Calu3 (cell line): Measurements from ENCODE around the gene KRTAP29-1. TPM values are rescaled to one million over a fixed set of nuclear protein-coding genes. Genes with fewer than 3 reads are reported as not detected.
A peak's percentile ranks its signal among the peaks of the same experiment; 100 is the strongest.

Source experiments
- BruUV-seq: library from RNA; stranded (reverse); fragments of 400-500 nt; replicated peaks from 2 replicates; lab custom pipeline; 2021; lab: Mats Ljungman, UMichigan
- CTCF ChIA-PET: fragments of 300-600 bp; sonication (Branson Sonifier 250); formaldehyde crosslinking; loops from one replicate; lab custom pipeline; 2022; ENCODE audit warnings: antibody characterized with exemption; lab: Charles Lee
- DNase-seq: peaks from one replicate; pipeline ENCODE4 v3.0.0; 2022
- H3K27ac Mint-ChIP-seq: one replicate; pipeline ENCODE4 v1.8.0; 2022; ENCODE audit warnings: mixed read lengths; ENCODE audit not compliant: unreplicated experiment
- H3K27me3 Mint-ChIP-seq: one replicate; pipeline ENCODE4 v1.8.0; 2022; ENCODE audit warnings: mixed read lengths; ENCODE audit not compliant: unreplicated experiment
- H3K36me3 Mint-ChIP-seq: one replicate; pipeline ENCODE4 v1.8.0; 2022; ENCODE audit warnings: mild to moderate bottlenecking, moderate library complexity, mixed read lengths; ENCODE audit not compliant: insufficient read depth, unreplicated experiment
- H3K4me1 Mint-ChIP-seq: one replicate; pipeline ENCODE4 v1.8.0; 2022; ENCODE audit warnings: mild to moderate bottlenecking, low read depth, mixed read lengths; ENCODE audit not compliant: unreplicated experiment
- H3K4me3 Mint-ChIP-seq: one replicate; pipeline ENCODE4 v1.8.0; 2022; ENCODE audit warnings: mild to moderate bottlenecking, low read depth, moderate library complexity, mixed read lengths; ENCODE audit not compliant: unreplicated experiment
- H3K9me3 Mint-ChIP-seq: one replicate; pipeline ENCODE4 v1.8.0; 2022; ENCODE audit warnings: low read depth, mixed read lengths; ENCODE audit not compliant: unreplicated experiment
- intact Hi-C: fragments of 100-400 bp; cut with micrococcal nuclease; formaldehyde crosslinking; loops from one replicate; pipeline ENCODE4 v1.10.0; 2022; ENCODE audit not compliant: unreplicated experiment
- total RNA-seq: library from RNA; stranded (reverse); gene quantifications from 2 replicates; pipeline ENCODE4 v1.2.3, GENCODE V29; 2022
- TF ChIP-seq, protein P1 (sequence below): fragments of 200-600 bp; IDR thresholded peaks from one replicate; pipeline ENCODE4 v1.8.0; 2022; ENCODE audit warnings: antibody characterized with exemption; ENCODE audit not compliant: unreplicated experiment

Gene KRTAP29-1
- total RNA-seq, 1 experiment from 2014 or later = not detected

DNA sequence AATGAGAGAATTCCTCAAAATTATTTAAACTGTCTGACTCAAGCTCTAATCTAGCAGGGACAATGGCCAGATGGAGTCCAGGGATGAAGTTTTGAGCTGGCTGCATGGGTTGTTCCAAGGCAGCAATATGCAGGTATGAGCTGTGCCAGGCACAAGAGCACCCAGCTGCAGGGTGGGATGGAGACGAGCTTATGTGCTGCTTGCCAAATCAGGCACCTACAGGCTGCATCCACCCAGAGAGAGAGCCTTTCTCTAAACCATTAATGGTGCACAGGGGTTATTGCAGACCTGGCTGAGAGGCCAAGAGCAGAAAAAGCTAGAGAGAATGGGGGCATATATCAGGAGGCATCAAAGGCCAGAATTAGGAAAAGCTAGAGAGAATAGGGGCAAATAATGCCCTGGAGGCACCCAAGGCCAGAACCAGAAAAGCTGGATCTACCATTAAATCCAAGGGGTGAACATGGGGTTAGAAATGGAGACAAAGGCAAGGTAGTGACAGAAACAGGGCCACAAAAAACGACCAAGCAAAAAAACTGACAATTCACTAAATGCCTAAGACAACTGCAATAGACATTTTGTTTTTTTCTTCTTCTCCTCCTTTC lies 37.0 kb upstream of the KRTAP29-1 start:
- H3K4me3 Mint-ChIP-seq = peak overlapping the region; percentile 4
- TF ChIP-seq, protein P1, sequence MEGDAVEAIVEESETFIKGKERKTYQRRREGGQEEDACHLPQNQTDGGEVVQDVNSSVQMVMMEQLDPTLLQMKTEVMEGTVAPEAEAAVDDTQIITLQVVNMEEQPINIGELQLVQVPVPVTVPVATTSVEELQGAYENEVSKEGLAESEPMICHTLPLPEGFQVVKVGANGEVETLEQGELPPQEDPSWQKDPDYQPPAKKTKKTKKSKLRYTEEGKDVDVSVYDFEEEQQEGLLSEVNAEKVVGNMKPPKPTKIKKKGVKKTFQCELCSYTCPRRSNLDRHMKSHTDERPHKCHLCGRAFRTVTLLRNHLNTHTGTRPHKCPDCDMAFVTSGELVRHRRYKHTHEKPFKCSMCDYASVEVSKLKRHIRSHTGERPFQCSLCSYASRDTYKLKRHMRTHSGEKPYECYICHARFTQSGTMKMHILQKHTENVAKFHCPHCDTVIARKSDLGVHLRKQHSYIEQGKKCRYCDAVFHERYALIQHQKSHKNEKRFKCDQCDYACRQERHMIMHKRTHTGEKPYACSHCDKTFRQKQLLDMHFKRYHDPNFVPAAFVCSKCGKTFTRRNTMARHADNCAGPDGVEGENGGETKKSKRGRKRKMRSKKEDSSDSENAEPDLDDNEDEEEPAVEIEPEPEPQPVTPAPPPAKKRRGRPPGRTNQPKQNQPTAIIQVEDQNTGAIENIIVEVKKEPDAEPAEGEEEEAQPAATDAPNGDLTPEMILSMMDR = no peak
- intact Hi-C loops = loop anchor here (5.0 to 10.0 kb wide), 2 partner anchors 78 to 155 kb away; no protein-coding TSS in a partner anchor
- H3K27ac Mint-ChIP-seq = peak overlapping the region; percentile 25
- peaks cover 4% of the 10 kb centered on the region for H3K9me3 Mint-ChIP-seq
- peaks cover 32% of the 10 kb centered on the region for H3K4me1 Mint-ChIP-seq
- no peaks in the 10 kb centered on the region for H3K36me3 Mint-ChIP-seq
- CTCF ChIA-PET = interaction anchor here (0.7 to 2.9 kb wide), 5 partner anchors 17 to 455 kb away, joined by 3 to 9 read pairs (median 3); partner anchors contain the start of gene KRT20
- no TSS peak for BruUV-seq
- no peaks in the 10 kb centered on the region for H3K27me3 Mint-ChIP-seq
- no peak for DNase-seq

DNA sequence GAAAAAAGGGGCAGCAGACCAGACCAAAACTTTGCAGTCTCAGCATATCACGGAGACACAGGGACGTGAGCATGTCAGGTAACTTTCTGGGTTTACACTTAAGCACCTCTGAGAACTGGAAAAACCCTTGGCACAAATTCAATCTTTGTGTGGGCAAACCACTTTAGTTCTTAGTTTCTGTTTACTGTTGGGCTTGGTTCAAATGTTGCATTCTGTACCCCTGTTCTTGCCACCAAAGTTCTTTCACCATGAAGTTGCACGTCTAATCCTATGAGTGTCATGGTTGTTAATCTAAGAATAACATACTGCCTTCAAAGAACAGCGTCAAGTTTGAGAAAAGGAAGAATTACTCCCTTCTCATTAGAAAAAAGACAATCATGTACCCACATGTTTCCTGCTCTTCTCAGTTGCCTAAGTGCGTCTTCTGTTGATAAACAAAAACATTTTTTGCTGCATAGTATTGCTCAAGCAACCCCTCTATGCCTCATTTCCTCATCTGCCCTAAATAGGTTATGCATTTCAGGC lies 36.4 kb upstream of the KRTAP29-1 start:
- no peak for DNase-seq
- peak overlapping the region; percentile 25 for H3K27ac Mint-ChIP-seq
- intact Hi-C loops = loop anchor here (5.0 to 10.0 kb wide), 2 partner anchors 78 to 156 kb away; no protein-coding TSS in a partner anchor
- CTCF ChIA-PET = interaction anchor here (1.1 to 2.9 kb wide), 2 partner anchors 17 to 210 kb away, joined by 3 to 9 read pairs; no protein-coding TSS in a partner anchor
- peaks cover 32% of the 10 kb centered on the region for H3K4me1 Mint-ChIP-seq
- H3K36me3 Mint-ChIP-seq = no peaks in the 10 kb centered on the region
- H3K9me3 Mint-ChIP-seq = peaks cover 4% of the 10 kb centered on the region
- BruUV-seq = no TSS peak
- no peaks in the 10 kb centered on the region for H3K27me3 Mint-ChIP-seq
- H3K4me3 Mint-ChIP-seq = no peak overlapping the region
- TF ChIP-seq, protein P1 = no peak

DNA sequence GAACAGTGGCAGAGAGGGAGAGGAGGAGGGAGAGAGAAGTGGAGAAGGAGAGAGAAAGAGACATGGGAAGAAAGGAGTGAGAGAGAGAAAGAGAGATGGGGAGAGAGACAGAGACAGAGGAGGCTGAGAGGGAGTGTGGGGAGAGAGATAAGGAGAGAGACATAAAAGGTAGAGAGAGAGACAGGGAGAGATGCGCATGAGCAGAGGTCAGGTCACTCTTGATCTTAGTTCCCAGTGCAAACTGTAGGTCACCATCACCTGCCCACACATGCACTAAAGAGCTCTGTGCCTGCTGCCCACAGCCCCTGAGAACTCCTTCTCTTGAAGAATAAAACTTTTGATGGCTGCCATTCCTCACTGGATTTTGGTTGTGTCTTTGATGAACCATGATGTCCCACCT lies 33.1 kb upstream of the KRTAP29-1 start:
- Mint-ChIP-seq H3K27me3 (no peaks in the 10 kb centered on the region), H3K36me3 (no peaks in the 10 kb centered on the region), H3K4me3 (no peak overlapping the region), H3K9me3 (no peaks in the 10 kb centered on the region), H3K4me1 (peaks cover 21% of the 10 kb centered on the region), H3K27ac (no peak overlapping the region)
- intact Hi-C loops = loop anchor here (5.0 to 10.0 kb wide), 2 partner anchors 82 to 159 kb away; no protein-coding TSS in a partner anchor
- no peak for DNase-seq
- TF ChIP-seq, protein P1 = no peak
- no TSS peak for BruUV-seq
- CTCF ChIA-PET = interaction anchor here (1.0 kb wide), 1 partner anchor 12 kb away, joined by 4 read pairs; no protein-coding TSS in a partner anchor

DNA sequence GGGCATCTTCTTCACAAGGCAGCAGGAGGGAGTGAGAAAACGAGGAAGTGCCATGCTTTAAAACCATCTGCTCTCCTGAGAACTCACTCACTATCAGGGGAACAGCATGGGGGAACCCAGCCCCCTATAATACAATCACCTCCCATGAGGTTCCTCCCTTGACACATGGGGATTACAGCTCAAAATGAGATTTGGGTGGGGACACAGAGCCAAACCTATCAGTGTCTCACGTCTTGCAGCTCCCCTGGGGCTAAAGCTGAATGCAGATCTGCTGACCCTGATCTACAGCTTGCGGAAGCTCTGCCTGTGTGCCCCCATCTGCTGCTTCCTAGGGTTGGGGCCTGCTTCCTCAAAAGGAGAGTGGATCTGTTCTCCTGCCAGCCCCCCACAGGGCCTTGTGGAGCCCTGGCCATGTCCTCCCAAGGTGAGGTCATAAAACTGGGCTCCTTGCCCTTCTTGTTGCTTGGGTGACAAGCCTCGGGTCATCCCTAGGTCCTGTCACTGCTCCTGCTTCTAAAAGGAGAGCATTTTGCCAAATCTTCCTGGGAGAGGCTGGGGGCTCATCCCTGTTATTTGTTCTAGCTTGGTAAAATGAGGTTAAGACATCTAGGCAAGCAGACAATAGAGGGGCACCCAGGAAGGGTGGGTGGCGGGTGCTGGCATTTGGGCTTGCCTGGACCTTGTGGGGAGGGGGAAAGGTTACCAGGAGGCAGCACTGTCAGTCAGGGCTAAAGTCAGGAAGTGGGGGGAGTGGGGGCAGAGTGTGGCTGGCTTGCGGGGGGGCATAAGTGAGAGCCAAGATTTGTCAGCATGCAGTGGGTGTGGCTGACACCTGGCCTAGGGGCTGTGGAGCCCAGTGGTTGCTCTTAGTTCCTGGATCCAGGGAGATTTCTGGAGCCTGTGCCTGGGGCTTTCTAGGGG lies 32.0 kb upstream of the KRTAP29-1 start:
- no peak overlapping the region for H3K27ac Mint-ChIP-seq
- CTCF ChIA-PET = no interaction called here
- H3K9me3 Mint-ChIP-seq = no peaks in the 10 kb centered on the region
- TF ChIP-seq, protein P1 = no peak
- intact Hi-C loops = loop anchor here (5.0 to 10.0 kb wide), 2 partner anchors 83 to 160 kb away; no protein-coding TSS in a partner anchor
- no peak for DNase-seq
- BruUV-seq = no TSS peak
- peaks cover 12% of the 10 kb centered on the region for H3K4me1 Mint-ChIP-seq
- H3K4me3 Mint-ChIP-seq = no peak overlapping the region
- no peaks in the 10 kb centered on the region for H3K36me3 Mint-ChIP-seq
- H3K27me3 Mint-ChIP-seq = no peaks in the 10 kb centered on the region
